Mesothelial cell of epicardium (in vitro differentiated cells): ENCODE data around the gene BEAN1. TPM values are rescaled to one million over a fixed set of nuclear protein-coding genes. Genes with fewer than 3 reads are reported as not detected.
"Not testable (repeated sequence)": the region's sequence is repeated elsewhere in the genome, so short reads cannot be mapped to it uniquely, and the experiment has no call there.

Experiments
- DNase-seq, 2 experiments: peaks; one replicate each; pipeline ENCODE4 v3.0.0; 2021; ENCODE audit warnings: low spot score in 2 of 2; ENCODE audit not compliant: unreplicated experiment in 2 of 2
- H3K27ac Mint-ChIP-seq: 2 replicates; pipeline ENCODE4 v1.8.0; 2021; ENCODE audit warnings: mixed read lengths
- H3K27me3 Mint-ChIP-seq: 2 replicates; pipeline ENCODE4 v1.8.0; 2021; ENCODE audit warnings: low read depth, mixed read lengths
- H3K36me3 Mint-ChIP-seq: 2 replicates; pipeline ENCODE4 v1.8.0; 2021; ENCODE audit warnings: mixed read lengths
- H3K4me1 Mint-ChIP-seq: 2 replicates; pipeline ENCODE4 v1.8.0; 2021; ENCODE audit warnings: mixed read lengths
- H3K4me3 Mint-ChIP-seq: 2 replicates; pipeline ENCODE4 v1.8.0; 2021; ENCODE audit warnings: mild to moderate bottlenecking, moderate library complexity, mixed read lengths
- H3K9me3 Mint-ChIP-seq: 2 replicates; pipeline ENCODE4 v1.8.0; 2021; ENCODE audit warnings: mixed read lengths
- total RNA-seq: library from RNA; stranded (reverse); gene quantifications from 3 replicates; pipeline ENCODE4 v1.2.1, GENCODE V29; 2021
- TF ChIP-seq, protein P1 (sequence below): fragments of 200-600 bp; sonication (generic); IDR thresholded peaks from one replicate; pipeline ENCODE4 v1.5.0; 2021; ENCODE audit warnings: antibody characterized with exemption; ENCODE audit not compliant: unreplicated experiment

The BEAN1 gene
- total RNA-seq, 1 donor from 2014 or later, result 1.1 TPM

DNA sequence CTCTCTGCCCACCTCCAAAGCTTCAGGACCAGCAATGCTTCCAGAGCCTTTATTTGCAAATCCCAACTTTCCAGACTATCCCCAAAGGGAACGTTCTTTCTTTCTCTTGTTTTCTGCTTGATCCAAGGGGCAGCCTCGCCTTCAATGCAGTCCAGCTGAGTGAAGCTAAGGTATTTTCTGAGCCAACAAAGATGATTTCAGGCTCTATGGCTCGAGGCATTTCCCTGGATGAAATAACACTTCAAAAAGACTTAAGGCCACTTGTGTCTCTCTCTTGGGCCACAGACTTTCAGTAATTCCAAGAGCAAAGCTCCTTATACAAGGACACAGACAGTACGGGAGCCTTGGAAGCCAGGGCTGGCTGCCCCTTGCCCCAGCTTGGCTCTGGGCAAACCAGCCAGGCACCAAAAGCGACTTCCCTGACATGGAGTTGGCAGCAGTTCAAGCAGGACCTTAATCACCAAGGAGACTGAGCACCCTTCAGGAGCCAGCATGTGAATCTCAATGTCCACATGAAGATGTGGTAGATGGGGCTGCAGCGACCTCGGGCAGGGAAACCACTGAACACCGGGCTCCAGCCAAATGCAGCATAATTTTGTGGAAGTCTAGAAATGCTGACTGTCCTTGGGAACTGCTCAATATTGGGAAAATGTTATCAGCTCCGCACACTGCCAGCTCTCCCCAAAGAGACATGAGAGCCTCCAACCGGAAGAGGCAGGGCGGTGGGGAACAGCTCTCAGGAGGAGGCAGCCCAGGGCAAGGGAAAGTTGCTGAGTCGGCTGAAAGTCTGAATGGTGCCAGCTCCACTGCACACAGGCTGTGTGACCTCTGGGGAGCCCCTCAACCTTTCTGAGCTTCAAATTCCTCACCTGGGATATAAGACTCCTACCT, 83.9 kb downstream of the BEAN1 start:
- DNase-seq, result no peak
- Mint-ChIP-seq H3K4me1 (peaks cover 2% of the 10 kb centered on the region), H3K27me3 (no peaks in the 10 kb centered on the region), H3K36me3 (peaks cover 32% of the 10 kb centered on the region), H3K9me3 (no peaks in the 10 kb centered on the region), H3K27ac (no peak overlapping the region), H3K4me3 (no peak overlapping the region)
- TF ChIP-seq, protein P1, sequence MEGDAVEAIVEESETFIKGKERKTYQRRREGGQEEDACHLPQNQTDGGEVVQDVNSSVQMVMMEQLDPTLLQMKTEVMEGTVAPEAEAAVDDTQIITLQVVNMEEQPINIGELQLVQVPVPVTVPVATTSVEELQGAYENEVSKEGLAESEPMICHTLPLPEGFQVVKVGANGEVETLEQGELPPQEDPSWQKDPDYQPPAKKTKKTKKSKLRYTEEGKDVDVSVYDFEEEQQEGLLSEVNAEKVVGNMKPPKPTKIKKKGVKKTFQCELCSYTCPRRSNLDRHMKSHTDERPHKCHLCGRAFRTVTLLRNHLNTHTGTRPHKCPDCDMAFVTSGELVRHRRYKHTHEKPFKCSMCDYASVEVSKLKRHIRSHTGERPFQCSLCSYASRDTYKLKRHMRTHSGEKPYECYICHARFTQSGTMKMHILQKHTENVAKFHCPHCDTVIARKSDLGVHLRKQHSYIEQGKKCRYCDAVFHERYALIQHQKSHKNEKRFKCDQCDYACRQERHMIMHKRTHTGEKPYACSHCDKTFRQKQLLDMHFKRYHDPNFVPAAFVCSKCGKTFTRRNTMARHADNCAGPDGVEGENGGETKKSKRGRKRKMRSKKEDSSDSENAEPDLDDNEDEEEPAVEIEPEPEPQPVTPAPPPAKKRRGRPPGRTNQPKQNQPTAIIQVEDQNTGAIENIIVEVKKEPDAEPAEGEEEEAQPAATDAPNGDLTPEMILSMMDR, result no peak

DNA sequence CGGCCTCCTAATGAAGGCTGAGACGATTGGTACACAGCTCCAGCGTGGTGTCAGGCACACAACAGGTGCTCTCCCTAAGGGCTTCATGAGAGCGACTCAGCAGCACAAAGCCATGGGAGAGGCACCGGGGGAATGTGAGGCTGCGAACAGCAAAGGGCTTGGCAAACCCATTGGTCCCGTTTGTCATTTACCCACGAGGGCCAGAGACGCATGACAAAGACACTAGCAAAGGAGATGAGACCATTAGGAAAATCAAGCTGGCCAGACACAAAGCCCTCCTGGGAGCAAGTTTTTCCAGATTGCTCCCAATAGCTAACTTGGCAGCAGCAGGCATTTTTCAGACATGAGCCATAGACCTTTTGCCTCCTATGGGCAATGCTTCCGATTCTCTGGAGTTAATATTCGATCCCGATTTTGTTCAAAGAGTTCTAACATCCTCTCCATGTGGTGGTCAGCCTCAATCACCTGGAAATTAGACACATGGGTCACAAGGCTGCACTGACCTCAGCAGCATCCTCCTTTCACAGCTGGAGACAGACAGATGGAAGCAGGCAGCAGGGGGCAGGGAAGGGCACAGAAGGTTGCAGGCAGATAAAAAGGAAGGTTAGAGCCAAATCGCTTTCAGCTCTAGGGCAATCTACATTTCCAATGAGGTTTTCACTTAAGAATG, 84.6 kb downstream of the BEAN1 start:
- Mint-ChIP-seq H3K9me3 (no peaks in the 10 kb centered on the region), H3K36me3 (peaks cover 38% of the 10 kb centered on the region), H3K27me3 (no peaks in the 10 kb centered on the region), H3K4me3 (no peak overlapping the region), H3K27ac (no peak overlapping the region), H3K4me1 (peaks cover 7% of the 10 kb centered on the region)
- DNase-seq, result no peak
- TF ChIP-seq, protein P1, result no peak

DNA sequence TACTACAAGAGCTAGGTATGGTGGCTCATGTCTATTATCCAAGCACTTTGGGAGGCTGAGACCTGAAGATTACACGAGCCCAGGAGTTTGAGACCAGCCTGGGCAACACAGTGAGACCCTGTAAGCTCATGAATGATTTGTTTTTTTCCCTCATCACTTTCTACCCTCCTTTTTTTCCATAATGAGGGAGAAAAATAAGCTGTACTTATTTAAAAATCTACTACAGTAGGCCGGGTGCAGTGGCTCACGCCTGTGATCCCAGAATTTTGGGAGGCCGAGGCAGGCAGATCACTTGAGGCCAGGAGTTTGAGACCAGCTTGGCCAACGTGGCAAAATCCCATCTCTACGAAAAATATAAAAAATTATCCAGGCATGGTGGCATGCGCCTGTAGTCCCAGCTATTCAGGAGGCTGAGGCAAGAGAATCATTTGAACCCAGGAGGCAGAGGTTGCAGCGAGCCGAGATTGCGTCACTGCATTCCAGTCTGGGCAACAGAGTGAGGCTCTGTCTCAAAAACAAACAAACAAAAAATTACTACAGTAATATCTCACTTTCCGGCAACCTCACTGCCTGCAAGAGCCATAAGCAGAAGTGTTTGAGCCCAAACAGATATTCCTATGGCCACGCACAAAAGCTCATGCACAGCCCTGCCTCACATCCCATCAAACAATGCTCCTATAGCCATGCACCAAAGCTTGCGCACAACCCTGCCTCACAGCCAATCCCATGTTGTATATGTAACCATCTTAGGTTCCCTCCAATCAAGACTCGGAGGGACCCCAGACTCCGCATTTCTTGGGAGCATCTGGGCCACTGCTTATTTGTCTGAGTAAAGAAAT, 85.4 kb downstream of the BEAN1 start:
- peaks cover 11% of the 10 kb centered on the region for H3K4me1 Mint-ChIP-seq

DNA sequence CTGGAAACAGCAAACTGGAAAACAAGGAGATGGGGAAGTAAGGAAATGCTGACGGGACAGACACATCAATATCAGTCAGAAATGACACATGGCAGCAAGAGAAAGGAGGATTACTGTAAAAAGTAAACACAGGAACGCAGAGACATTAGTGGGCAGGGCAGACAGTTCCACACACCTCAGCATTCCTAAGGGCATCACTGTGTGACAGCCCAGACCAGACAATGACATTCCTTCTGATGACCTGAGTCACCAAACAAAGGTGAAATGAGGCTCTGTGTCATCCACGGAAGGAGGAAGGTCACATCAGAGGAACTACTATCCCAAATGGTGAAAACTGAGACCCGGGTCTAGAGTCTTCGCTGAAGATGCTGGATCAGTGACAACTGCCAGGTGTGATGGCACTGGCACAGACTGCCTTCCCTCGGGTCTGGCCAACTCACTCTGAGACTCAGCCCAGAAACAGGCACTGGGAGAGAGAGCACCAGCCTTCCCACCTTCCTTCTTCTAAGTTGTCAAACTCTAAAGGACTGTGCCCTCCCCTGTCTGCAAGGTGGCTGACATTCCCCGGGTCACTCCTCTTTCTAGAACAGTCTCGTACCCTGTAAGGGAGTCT, 86.1 kb downstream of the BEAN1 start:
- Mint-ChIP-seq H3K4me3 (no peak overlapping the region), H3K9me3 (no peaks in the 10 kb centered on the region), H3K27me3 (no peaks in the 10 kb centered on the region), H3K27ac (no peak overlapping the region), H3K4me1 (peaks cover 11% of the 10 kb centered on the region), H3K36me3 (peaks cover 33% of the 10 kb centered on the region)
- no peak for DNase-seq
- TF ChIP-seq, protein P1, result no peak

More for the DNA sequence above, 85.4 kb downstream of the BEAN1 start:
- Mint-ChIP-seq H3K9me3 (no peaks in the 10 kb centered on the region), H3K4me3 (no peak overlapping the region), H3K27me3 (no peaks in the 10 kb centered on the region), H3K36me3 (peaks cover 39% of the 10 kb centered on the region), H3K27ac (no peak overlapping the region)
- no peak for DNase-seq
- TF ChIP-seq, protein P1, result no peak

DNA sequence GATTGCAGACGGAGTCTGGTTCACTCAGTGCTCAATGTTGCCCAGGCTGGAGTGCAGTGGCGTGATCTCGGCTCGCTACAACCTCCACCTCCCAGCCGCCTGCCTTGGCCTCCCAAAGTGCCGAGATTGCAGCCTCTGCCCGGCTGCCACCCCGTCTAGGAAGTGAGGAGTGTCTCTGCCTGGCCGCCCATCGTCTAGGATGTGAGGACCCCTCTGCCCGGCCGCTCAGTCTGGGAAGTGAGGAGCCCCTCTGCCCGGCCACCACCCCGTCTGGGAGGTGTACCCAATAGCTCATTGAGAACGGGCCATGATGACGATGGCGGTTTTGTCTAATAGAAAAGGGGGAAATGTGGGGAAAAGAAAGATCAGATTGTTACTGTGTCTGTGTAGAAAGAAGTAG, 87.3 kb downstream of the BEAN1 start:
- H3K36me3 Mint-ChIP-seq, result peaks cover 28% of the 10 kb centered on the region
- H3K4me1 Mint-ChIP-seq, result peaks cover 11% of the 10 kb centered on the region
- H3K27ac Mint-ChIP-seq, H3K4me3 Mint-ChIP-seq, H3K9me3 Mint-ChIP-seq, DNase-seq, H3K27me3 Mint-ChIP-seq: not testable (repeated sequence)

DNA sequence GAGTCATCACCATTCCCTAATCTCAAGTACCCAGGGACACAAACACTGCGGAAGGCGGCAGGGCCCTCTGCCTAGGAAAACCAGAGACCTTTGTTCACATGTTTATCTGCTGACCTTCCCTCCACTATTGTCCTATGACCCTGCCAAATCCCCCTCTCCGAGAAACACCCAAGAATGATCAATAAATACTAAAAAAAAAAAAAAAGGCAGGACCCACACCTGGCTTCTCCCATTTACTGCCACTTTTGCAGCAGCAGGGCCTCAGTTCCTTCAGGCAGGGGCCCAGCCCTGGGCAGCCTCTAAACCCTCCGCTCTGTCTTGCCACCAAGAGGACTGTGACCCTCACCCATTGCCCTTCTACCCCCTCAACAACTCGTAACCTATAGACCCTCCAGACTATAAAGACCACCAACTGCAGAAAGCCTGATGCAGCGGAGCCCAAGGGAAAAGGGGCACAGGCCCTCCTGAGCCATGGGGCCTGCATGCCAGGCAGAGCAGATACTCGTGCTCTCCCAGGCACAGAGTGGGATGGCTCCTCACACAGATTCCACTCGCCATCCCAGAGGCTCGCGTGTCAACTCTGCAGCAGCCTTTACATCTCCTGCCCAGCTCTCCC, 88.0 kb downstream of the BEAN1 start:
- H3K9me3 Mint-ChIP-seq, H3K4me3 Mint-ChIP-seq, DNase-seq, H3K27ac Mint-ChIP-seq, H3K27me3 Mint-ChIP-seq: not testable (repeated sequence)
- Mint-ChIP-seq H3K36me3 (peaks cover 28% of the 10 kb centered on the region), H3K4me1 (peaks cover 11% of the 10 kb centered on the region)
